BLaER1 treated with 17β-estradiol and CSF1 and Interleukin-3, amounts not matched to agents 10 nM and 100 nM (cell line): Measurements from ENCODE around the gene PLD1.

Experiments used
- H3K27ac ChIP-seq, 11 experiments: shearing (Covaris generic); formaldehyde crosslinking; 2 replicates each; pipeline ENCODE4 v1.8.1; 2022
- H3K27me3 ChIP-seq, 11 experiments: shearing (Covaris generic); formaldehyde crosslinking; 2 replicates each; pipeline ENCODE4 v1.8.1; 2022
- H3K36me3 ChIP-seq, 11 experiments: shearing (Covaris generic); formaldehyde crosslinking; 2 replicates each; pipeline ENCODE4 v1.8.1; 2022
- H3K4me1 ChIP-seq, 10 experiments: shearing (Covaris generic); formaldehyde crosslinking; 2 replicates each; pipeline ENCODE4 v1.8.1; 2022
- H3K4me2 ChIP-seq, 11 experiments: shearing (Covaris generic); formaldehyde crosslinking; 2 replicates each; pipeline ENCODE4 v1.8.1; 2022
- H3K4me3 ChIP-seq, 10 experiments: shearing (Covaris generic); formaldehyde crosslinking; 2 replicates each; pipeline ENCODE4 v1.8.1; 2022
- H3K9ac ChIP-seq, 11 experiments: shearing (Covaris generic); formaldehyde crosslinking; 2 replicates each; pipeline ENCODE4 v1.8.1; 2022
- H3K9me3 ChIP-seq, 11 experiments: shearing (Covaris generic); formaldehyde crosslinking; replicated peaks in 1 of 11; 2 replicates each; pipeline ENCODE4 v1.8.1; 2022
- H4K20me1 ChIP-seq, 11 experiments: shearing (Covaris generic); formaldehyde crosslinking; 2 replicates each; pipeline ENCODE4 v1.8.1; 2022
- Cebpa-rat ChIP-seq, 11 experiments: shearing (Covaris generic); IDR thresholded peaks; 2 replicates each; pipeline ENCODE4 v1.8.1; 2022

Gene PLD1

DNA sequence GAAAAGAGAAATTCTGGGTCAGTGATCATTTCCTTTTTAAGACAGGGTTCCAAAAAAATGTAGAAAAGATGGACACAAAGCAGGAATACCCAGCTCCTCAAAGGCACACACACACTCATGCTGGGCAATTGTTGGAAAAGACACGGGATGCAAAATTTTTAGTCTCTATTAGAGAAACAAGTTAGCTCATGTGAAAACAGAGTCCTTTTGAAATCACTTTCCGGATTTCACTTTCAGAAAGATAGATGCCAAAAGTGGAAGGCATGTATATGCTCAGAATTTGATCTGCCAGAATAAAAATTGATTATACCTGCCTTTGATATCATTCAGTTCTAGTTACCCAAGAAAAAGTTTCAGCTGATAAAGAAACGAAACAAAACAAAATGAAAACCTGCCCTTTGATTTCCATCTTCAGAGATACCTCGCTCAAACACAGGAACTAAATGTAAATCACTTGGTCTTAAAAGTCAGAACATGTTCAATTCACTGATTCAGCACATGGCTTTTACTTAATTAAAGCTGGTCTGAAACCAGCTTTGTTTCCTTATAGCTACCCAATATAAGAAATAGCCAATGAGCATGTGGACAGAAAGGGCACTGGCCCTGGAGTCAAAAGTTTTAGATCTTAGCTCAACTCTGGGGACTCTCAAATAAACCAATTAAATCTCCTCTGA, 52.8 kb downstream of the PLD1 start:
- H3K4me2 ChIP-seq: no peak overlapping the region
- no peaks in the 10 kb centered on the region for H3K9me3 ChIP-seq
- H3K27me3 ChIP-seq: no peaks in the 10 kb centered on the region
- no peak overlapping the region for H3K9ac ChIP-seq
- H3K27ac ChIP-seq: no peak overlapping the region
- H3K4me3 ChIP-seq: no peak overlapping the region
- no peak for TF ChIP-seq Cebpa-rat (IDR thresholded peaks at IDR 0.05)
- peaks cover 0 to 18% (median 0%) of the 10 kb centered on the region in 10 experiments; a peak in 3 of 20 replicates for H3K4me1 ChIP-seq
- H4K20me1 ChIP-seq: peaks cover 0 to 50% (median 0%) of the 10 kb centered on the region in 11 experiments; a peak in 3 of 22 replicates
- no peaks in the 10 kb centered on the region for H3K36me3 ChIP-seq

DNA sequence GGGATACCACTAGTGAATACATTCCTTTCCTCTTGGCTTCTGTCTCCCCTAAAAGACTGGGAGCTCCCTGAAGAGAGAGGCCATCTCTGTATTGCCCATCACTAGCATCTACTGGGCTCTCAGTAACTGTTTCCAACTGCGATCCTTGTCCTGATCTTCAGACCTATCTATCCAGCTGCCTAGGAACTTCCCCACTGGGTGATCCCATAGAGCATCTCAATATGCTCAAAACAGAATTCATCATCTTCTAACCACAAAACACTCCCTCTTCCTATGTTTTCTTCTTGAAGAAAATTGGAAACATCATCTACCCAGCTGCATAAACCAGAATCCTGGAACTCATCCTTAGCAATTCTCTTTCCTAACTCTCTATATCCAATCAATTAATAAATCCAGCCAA, 54.6 kb downstream of the PLD1 start:
- Histone ChIP-seq H3K9ac (no peak overlapping the region), H3K4me3 (no peak overlapping the region), H3K27ac (no peak overlapping the region), H3K27me3 (no peaks in the 10 kb centered on the region), H3K36me3 (no peaks in the 10 kb centered on the region), H3K4me2 (no peak overlapping the region), H4K20me1 (peaks cover 0 to 47% (median 0%) of the 10 kb centered on the region in 11 experiments; a peak in 3 of 22 replicates), H3K9me3 (no peaks in the 10 kb centered on the region), H3K4me1 (peaks cover 0 to 16% (median 0%) of the 10 kb centered on the region in 10 experiments; a peak in 1 of 20 replicates)
- TF ChIP-seq Cebpa-rat (IDR thresholded peaks at IDR 0.05): no peak

DNA sequence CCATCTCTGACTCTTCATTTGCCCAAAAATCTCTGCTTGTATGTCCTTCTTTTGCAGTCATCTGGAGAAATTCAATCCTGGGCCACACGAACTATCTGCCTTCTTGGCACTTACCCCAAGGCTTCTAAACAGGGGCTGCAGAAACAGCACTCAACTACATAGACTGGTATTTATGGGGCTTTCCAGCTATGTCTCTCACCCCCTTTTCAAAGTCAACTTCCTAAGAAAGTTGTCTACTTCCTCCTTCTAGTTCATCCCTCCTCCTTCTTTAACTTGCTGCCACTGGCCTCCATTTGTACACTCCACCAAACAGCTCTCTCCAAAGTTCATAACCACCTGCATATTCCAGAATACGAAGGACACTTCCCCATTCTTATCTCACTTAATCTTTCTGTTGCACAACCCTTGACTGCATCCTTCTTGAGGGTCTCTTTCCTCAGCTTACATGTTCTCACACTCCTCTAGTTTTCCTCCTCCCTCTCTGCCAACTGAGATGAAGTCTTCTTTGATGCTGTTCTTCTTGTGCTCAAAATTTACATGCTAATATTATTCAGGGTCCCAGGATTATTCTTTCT, 55.2 kb downstream of the PLD1 start:
- Histone ChIP-seq H3K27me3 (no peaks in the 10 kb centered on the region), H3K9ac (no peak overlapping the region), H3K36me3 (no peaks in the 10 kb centered on the region), H3K4me1 (peaks cover 0 to 16% (median 0%) of the 10 kb centered on the region in 10 experiments; a peak in 1 of 20 replicates), H3K9me3 (no peaks in the 10 kb centered on the region), H3K27ac (no peak overlapping the region), H3K4me2 (peak overlapping the region in 1 of 11 experiments; percentile 33; a peak in 1 of 22 replicates), H4K20me1 (peaks cover 0 to 41% (median 0%) of the 10 kb centered on the region in 11 experiments; a peak in 3 of 22 replicates), H3K4me3 (no peak overlapping the region)
- no peak for TF ChIP-seq Cebpa-rat (IDR thresholded peaks at IDR 0.05)

DNA sequence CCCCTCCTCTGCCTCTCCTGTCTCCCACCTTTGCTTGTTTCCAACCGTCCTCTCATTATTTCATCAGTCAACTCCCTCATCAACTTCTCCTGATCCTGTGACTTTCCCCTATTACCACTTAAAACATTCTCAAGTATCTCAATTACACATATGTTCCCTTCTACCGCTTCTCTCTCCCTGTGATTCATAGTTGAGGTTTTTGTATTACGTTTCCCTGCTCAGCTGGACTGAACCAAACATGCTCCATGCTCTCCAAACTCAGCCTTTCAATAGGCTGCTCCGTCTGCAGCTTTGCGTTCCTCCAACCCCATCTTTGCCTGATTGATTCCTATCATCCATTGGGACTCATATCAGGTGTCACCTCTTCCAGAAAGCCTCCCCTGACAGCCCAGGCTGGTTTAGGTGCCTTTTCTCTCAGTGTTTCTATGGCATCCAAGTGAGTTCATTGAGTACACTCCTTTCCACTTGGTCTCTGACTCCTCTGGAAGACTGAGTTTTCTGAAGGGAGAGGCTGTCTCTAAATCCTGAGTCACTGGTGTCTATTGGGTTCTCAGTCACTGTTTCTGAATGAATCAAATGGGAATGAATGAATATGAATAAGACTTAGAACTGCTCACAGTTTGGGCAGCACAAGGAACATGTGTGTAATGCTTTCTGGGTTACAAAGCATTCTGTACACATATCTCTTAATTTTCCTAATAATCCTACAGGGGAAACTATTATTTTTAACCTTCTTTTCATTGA, 56.4 kb downstream of the PLD1 start:
- no peak overlapping the region for H3K4me3 ChIP-seq
- H3K9me3 ChIP-seq: no peaks in the 10 kb centered on the region
- TF ChIP-seq Cebpa-rat (IDR thresholded peaks at IDR 0.05): no peak
- H4K20me1 ChIP-seq: peaks cover 0 to 37% (median 0%) of the 10 kb centered on the region in 11 experiments; a peak in 3 of 22 replicates
- H3K4me1 ChIP-seq: peaks cover 0 to 16% (median 0%) of the 10 kb centered on the region in 10 experiments; a peak in 2 of 20 replicates
- H3K36me3 ChIP-seq: no peaks in the 10 kb centered on the region
- H3K27ac ChIP-seq: no peak overlapping the region
- H3K27me3 ChIP-seq: no peaks in the 10 kb centered on the region
- no peak overlapping the region for H3K9ac ChIP-seq
- H3K4me2 ChIP-seq: no peak overlapping the region

DNA sequence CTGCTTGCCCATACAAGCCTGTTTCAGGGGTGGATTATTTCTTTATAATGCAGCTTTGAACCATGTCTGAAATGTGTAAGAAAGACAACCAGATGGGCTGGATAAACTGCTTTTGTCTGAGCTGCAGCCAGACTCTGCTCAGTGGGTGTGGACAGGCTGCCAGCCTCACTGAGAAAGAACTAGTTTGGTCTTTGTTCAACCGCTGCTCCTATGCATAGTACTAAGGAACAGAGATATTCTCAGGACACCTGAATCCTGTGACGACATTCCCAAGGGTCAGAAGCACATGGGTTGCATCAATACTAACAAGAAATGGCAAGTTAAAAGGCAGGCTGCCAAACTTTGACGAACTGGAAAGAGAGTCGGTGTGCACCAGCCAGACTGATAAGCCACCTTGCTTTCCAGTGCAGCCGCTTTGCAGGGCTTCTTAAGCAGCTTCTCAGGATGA, 57.2 kb downstream of the PLD1 start:
- no peaks in the 10 kb centered on the region for H3K36me3 ChIP-seq
- peaks cover 0 to 24% (median 0%) of the 10 kb centered on the region in 10 experiments; a peak in 2 of 20 replicates for H3K4me1 ChIP-seq
- no peaks in the 10 kb centered on the region for H3K27me3 ChIP-seq
- no peak for TF ChIP-seq Cebpa-rat (IDR thresholded peaks at IDR 0.05)
- no peak overlapping the region for H3K4me2 ChIP-seq
- no peak overlapping the region for H3K9ac ChIP-seq
- H3K9me3 ChIP-seq: no peaks in the 10 kb centered on the region
- peaks cover 0 to 32% (median 0%) of the 10 kb centered on the region in 11 experiments; a peak in 3 of 22 replicates for H4K20me1 ChIP-seq
- H3K4me3 ChIP-seq: no peak overlapping the region
- no peak overlapping the region for H3K27ac ChIP-seq

DNA sequence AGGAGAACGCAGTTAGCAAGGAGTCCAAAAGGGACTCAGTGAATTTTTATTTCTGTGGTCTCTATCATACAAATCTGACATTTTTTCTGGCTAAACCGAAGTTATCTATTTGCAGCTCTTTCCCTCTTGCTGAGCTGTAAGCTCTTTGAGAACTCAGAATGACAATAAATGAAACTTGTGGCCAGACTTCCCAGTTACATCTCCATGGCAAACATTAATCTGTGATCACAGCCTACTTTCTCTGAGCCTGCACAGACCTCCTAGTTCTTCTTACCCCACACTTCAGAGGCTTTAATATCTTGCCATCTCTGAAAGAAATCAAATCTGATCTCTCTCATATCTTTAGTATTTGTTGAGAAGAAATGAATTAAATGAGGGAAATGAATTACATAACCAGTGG, 58.0 kb downstream of the PLD1 start:
- H3K9ac ChIP-seq: no peak overlapping the region
- H3K4me3 ChIP-seq: no peak overlapping the region
- H3K9me3 ChIP-seq: no peaks in the 10 kb centered on the region
- H4K20me1 ChIP-seq: peaks cover 0 to 26% (median 0%) of the 10 kb centered on the region in 11 experiments; a peak in 3 of 22 replicates
- TF ChIP-seq Cebpa-rat (IDR thresholded peaks at IDR 0.05): no peak
- H3K4me1 ChIP-seq: peaks cover 0 to 30% (median 0%) of the 10 kb centered on the region in 10 experiments; a peak in 2 of 20 replicates
- H3K36me3 ChIP-seq: no peaks in the 10 kb centered on the region
- H3K4me2 ChIP-seq: no peak overlapping the region
- no peak overlapping the region for H3K27ac ChIP-seq
- H3K27me3 ChIP-seq: no peaks in the 10 kb centered on the region

DNA sequence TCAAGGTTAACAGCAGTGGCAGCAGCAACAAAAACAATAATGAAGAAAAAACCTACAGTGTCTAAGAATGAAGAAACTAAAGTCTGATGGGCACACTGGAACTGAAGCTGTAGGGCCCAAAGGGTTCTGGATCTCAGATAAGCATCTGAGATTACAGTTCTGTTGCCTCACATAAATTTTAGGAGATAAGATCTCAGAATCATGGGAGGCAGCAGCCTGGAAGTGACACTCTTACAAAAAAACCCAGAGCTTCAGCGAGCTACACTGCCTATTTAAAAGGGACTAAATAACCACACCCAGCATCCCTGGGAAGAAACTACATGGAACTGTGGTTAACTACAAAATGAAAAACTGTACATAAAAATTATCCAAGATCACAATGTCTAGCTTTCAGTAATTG, 61.2 kb downstream of the PLD1 start:
- no peak for TF ChIP-seq Cebpa-rat (IDR thresholded peaks at IDR 0.05)
- H3K4me2 ChIP-seq: no peak overlapping the region
- peaks cover 0 to 19% (median 0%) of the 10 kb centered on the region in 10 experiments; a peak in 2 of 20 replicates for H3K4me1 ChIP-seq
- H3K27me3 ChIP-seq: no peaks in the 10 kb centered on the region
- H3K27ac ChIP-seq: no peak overlapping the region
- H3K9me3 ChIP-seq: peaks cover 12 to 21% (median 18%) of the 10 kb centered on the region in 11 experiments
- H4K20me1 ChIP-seq: peaks cover 0 to 28% (median 0%) of the 10 kb centered on the region in 11 experiments; a peak in 3 of 22 replicates
- H3K9ac ChIP-seq: no peak overlapping the region
- H3K36me3 ChIP-seq: peaks cover 0 to 20% (median 0%) of the 10 kb centered on the region in 11 experiments; a peak in 3 of 22 replicates
- H3K4me3 ChIP-seq: no peak overlapping the region

DNA sequence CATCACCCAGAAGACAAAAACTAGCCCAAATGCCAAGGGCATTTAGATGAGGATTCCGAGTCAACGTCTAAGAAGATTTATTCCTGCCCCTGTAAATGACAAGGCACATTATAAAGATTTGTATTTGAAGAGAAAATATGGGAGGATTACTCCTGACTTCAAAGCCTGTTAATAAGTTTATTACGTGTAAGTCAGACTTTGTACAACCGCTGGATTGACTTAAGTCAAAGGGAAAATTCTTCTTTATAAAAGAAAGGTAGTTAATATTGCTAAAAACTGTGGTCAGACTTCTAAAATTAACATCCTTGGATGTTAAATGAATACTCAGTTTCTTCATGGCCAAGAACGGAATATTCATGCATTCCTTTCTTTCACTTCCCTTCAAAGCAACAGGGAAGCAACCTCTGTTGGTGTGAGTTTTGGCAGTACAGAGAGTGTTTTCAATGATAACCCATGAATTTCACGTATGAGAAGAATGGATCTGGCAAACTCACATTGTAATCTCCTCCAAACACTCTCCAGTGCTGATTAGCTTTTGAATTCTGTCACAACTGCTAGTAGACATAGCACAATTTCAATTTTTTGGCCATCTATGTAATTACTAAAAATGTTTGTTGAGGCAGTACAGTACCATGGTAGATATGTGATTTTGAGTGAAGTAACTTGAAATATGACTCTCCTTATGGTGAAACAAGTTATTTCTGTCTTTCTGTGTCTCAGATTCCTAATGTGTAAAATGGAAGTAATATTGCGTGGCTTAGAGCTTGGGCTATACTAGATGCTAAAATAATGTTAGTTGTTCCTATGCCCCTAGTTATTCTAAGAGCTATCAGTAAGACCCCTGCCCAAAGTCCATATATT, 62.0 kb downstream of the PLD1 start:
- peaks cover 12 to 21% (median 18%) of the 10 kb centered on the region in 11 experiments for H3K9me3 ChIP-seq
- H3K9ac ChIP-seq: no peak overlapping the region
- TF ChIP-seq Cebpa-rat (IDR thresholded peaks at IDR 0.05): no peak
- no peaks in the 10 kb centered on the region for H3K27me3 ChIP-seq
- H4K20me1 ChIP-seq: peaks cover 0 to 29% (median 0%) of the 10 kb centered on the region in 11 experiments; a peak in 3 of 22 replicates
- H3K27ac ChIP-seq: no peak overlapping the region
- no peak overlapping the region for H3K4me2 ChIP-seq
- peaks cover 0 to 19% (median 0%) of the 10 kb centered on the region in 10 experiments; a peak in 2 of 20 replicates for H3K4me1 ChIP-seq
- peaks cover 0 to 20% (median 0%) of the 10 kb centered on the region in 11 experiments; a peak in 3 of 22 replicates for H3K36me3 ChIP-seq
- no peak overlapping the region for H3K4me3 ChIP-seq
